SK-MEL-5 (cell line): ENCODE measurements around the gene SAMD14. TPM values are rescaled to one million over a fixed set of nuclear protein-coding genes. Genes with fewer than 3 reads are reported as not detected.

Source experiments
- total RNA-seq: library from RNA; depleted of rRNA; stranded (reverse); fragments of >200 nt; shearing (Covaris generic); gene quantifications from 2 replicates; pipeline ENCODE4 v1.2.3, GENCODE V29; 2014; rRNA removed

Gene SAMD14
- total RNA-seq, 1 experiment from 2014 or later = 0.03 TPM

Other genes with a start within 250 kb of the SAMD14 start
- gene DLX4, start 161.0 kb downstream of the SAMD14 start, total RNA-seq = 1.1 and 1.4 TPM in 2 replicates
- not detected in 2 replicates for gene DLX3, start 134.9 kb downstream of the SAMD14 start, total RNA-seq
- gene ITGA3, start 74.0 kb downstream of the SAMD14 start, total RNA-seq = 25.1 and 29.1 TPM in 2 replicates
- 9.5 TPM in 2 replicates for gene PDK2, start 34.8 kb downstream of the SAMD14 start, total RNA-seq
- gene PPP1R9B, start 20.5 kb upstream of the SAMD14 start, total RNA-seq = 33.6 and 36.2 TPM in 2 replicates
- not detected in 2 replicates for gene SGCA, start 35.8 kb upstream of the SAMD14 start, total RNA-seq
- 0.03 TPM in 2 replicates for gene COL1A1, start 71.5 kb upstream of the SAMD14 start, total RNA-seq
- gene TMEM92, start 144.3 kb upstream of the SAMD14 start, total RNA-seq = 0.08 and 1.3 TPM in 2 replicates
- 31.7 and 34.2 TPM in 2 replicates for gene XYLT2, start 216.0 kb upstream of the SAMD14 start, total RNA-seq
- 107 and 120 TPM in 2 replicates for gene MRPL27, start 243.0 kb upstream of the SAMD14 start, total RNA-seq
- 9.9 and 13.0 TPM in 2 replicates for gene EME1, start 243.1 kb upstream of the SAMD14 start, total RNA-seq